NCI-H1092 treated with DMSO at 0.1 percent for 48 hours (cell line): ENCODE measurements around the gene FSTL1.

Experiments
- DNase-seq: peaks from one replicate; lab custom pipeline; 2025; lab: John Stamatoyannopoulos, UW

Gene FSTL1, protein sequence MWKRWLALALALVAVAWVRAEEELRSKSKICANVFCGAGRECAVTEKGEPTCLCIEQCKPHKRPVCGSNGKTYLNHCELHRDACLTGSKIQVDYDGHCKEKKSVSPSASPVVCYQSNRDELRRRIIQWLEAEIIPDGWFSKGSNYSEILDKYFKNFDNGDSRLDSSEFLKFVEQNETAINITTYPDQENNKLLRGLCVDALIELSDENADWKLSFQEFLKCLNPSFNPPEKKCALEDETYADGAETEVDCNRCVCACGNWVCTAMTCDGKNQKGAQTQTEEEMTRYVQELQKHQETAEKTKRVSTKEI

DNA sequence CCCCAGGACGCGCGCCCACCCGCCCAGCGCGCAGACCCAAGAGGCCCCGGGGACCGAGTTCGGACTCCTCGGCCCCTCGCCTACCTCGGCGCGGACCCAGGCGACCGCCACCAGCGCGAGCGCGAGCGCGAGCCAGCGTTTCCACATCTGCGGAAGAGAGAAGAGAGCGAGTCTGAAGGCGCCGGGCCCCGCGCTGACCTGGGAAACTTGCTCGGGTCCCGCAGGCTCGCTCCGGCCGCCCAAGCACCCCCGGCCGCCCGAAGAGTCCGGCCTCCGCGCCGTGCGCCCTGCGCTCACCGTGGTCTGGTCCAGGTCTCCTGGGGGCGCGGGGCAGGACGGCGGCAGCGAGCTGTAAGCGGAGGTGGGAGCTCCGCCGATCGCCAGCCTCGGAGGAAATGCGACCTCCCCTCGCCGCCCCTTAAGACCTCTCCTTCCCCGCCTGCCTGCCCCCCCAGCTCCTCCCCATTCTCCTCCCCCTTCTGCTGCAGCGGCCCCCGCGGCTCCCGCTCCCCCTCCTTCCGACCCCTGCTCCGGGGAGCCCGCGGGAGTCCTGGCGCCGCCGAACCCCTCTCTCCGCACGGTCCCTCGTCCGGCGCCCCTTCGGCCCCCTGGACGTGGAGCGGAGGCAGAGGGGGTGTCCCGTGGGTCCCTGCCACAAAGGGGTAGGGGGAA lies at the start of gene FSTL1:
Gene FSTL1 (minus strand): TSS at position 393 of the 672 bp plus-strand sequence. CDS start 246 bp downstream, at position 147.
- DNase-seq: no peak

DNA sequence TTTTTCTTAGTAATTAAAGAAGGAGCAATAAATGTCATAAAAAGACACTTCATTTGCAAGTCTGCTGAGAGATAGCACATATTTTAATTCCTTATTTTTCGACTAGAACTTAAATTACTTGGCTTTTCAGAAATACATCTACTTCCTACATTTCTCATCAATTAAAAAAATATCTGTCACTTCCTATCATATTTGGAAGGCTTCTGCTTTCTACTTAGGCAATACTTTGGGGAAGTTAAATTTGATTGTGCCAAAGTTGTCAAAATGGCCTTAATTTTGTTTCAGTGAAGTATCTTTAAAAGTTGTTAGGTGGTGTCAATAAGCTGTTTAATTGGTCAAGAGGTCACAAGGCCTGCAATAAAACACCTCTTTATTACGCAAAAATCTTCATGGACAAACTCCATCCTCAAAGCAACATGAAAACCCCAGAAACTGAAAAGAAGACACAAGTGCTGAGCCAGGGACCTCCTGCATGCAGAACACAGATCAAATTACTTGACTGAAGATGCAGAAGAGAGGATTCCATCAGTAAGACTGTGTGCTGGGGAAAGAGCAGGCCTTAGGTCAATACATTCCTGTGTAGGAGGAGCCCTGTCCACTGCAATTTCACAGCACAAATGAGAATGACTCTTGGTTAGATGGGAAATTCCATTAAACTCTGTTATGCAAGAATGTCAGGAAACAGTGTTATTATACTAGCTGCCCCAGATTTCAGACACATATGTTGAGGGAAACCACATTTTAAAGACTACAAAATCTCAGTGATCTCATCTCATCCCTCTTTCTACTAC lies 48.0 kb upstream of the FSTL1 start:
- DNase-seq: no peak

DNA sequence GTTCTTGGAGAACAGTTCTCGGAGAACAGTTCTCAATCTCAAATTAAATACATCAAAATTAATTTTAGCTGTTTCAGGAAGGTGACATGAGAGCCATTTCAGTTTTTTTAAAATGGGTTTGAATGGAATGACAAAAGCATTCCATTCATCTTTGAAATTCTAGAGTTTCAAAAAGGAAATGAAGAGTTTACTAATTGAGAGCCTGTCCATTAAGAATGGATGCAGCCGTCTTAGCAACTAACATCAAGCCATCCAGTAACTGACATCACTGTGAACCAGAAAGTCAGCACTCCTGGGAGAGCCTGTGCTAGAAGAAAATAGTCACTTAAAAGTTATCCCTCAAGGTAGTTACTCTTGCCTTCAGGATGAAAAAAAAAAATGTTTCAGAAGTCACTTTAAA lies 47.0 kb upstream of the FSTL1 start:
- DNase-seq: no peak

DNA sequence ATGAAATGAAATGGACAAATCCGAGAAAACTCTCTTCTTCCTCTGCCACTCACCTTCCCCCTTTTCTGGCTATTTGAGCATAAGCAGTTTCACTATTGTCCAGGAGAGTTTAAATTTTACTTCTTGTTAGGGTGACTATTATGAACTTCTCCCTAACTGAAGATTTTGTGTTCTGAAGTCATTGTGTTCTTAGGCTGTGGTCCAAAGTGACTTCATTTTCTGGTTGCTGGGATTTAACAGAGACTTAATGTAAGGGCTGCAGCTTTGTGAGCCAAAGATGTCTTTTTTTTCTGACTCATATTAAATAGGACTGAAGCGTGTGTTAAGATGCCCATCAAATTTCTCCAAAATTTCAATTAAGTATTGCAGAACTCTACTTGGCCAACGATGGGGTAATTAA lies 46.5 kb upstream of the FSTL1 start:
- DNase-seq: no peak

DNA sequence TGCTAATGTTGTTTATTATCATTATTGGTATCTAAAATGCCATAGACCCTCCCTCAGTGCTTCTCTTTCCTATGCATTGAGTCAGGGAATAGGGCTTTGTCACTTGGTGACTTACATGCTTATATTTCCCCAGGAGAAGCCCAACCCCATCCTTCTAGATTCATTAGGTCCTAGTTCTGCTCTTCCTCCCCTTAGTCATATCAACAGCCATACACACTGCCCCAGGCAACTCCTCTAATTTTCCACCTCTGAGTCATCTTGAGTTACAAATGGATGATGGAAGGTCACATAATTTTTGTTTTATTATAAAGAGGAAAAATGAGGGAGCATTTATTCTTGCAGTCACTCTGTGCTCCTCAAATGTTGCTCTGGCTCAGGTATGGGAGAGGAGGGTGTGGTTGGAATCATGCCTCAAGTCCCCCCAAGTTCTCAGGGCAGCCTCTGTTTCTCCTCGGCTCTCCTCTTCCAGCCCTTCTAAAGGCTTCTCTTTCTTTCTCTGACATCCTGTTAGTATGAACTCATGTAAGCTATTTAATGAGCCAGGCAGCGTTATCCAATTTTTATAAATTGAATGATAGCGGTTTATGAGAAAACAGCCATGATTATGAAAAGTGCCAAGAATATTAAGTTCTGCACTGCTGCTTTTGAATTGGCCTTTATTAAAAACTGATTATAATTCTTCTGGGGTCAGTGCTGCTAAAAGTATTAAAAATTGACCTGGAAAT lies 45.6 kb upstream of the FSTL1 start:
- no peak for DNase-seq

DNA sequence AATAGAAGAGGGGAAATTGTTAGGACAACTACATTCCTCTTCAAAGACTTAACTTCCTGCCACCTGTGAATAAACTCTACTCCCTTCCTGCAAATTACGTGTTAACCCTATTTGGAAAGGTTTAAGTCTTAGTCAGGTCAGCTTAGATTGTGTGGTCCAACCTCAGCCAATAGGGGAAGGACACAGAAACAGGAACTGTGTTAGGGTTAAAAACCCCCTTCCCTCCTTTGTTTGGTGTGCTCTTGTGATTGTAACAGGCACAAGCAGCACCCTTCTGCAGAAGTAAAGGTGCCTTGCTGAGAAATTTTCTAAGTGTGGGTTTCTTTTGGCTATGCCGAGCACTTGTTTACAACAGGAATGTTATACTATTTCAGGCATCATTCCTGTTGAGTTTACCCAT lies 45.0 kb upstream of the FSTL1 start:
- DNase-seq: no peak

DNA sequence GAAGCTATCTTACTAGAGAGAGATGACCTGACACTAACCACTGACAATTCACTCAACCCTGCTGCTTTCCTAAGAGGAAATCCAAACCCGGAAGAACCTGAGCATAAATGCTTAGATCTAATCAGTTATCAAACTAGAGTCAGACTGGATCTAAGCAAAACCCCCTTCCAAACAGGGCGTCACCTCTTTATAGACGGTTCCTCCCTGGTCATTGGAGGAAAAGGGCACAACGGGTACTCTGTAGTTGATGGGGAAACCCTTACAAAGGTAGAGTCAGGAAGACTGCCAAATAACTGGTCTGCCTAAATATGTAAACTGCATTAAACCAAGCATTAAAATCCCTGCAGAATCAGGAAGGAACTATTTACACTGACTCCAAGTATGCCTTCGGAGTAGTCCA lies 41.3 kb upstream of the FSTL1 start:
- no peak for DNase-seq

DNA sequence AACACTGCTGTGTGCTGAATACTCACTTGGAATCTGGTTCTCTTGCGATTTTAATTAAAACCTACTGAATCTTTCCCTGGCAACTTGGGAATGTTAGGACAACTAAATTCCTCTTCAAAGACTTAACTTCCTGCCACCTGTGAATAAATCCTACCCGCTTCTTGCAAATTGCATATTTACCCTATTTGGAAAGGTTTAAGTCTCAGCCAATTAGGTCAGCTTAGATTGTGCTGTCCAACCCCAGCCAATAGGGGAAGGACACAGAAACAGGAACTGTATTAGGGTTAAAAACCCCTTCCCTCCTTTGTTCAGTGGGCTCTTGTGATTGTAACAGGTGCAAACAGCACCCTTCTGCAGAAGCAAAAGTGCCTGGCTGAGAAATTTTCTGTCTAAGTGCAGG lies 38.6 kb upstream of the FSTL1 start:
- no peak for DNase-seq

DNA sequence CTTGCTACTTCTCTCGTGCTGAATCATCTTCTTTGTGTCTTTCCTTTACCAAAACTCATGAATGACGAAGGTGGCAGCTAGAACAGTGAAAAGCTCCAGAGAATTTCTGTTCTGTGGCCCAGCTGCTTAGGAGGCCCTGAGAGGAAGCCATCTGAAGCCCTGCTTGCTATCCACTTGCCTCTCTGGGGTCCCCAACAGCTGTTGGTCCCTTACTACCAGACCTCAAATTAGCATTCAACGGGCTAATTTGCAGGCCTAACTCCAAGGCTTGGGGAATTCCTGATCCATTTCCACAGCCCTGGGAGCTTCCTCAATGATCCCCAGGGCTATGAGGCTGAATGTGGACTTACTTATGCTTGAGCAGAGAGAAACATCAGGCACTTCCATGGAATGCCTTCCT lies 37.5 kb upstream of the FSTL1 start:
- DNase-seq: no peak

DNA sequence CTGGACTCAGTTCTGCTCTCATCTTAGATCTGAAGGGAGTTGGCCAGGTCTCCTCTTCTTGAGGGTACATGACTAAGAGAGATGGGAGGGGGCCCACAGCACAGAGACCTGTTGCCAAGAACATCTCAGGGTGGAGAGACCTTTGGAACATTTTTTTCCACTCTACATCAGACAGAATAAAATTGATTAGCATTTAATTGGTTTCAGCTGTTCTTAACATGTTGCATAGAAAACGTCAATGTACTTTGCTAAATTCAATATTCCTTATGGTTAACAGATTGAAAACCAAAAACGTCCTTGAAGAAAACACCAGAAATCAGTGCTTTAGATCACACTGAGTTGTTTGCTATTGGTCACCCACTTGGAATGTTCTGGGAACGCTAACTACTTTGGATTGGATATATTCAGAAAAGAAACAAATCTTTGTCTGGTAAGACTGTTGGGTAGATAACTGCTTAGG lies 36.4 kb upstream of the FSTL1 start:
- no peak for DNase-seq

DNA sequence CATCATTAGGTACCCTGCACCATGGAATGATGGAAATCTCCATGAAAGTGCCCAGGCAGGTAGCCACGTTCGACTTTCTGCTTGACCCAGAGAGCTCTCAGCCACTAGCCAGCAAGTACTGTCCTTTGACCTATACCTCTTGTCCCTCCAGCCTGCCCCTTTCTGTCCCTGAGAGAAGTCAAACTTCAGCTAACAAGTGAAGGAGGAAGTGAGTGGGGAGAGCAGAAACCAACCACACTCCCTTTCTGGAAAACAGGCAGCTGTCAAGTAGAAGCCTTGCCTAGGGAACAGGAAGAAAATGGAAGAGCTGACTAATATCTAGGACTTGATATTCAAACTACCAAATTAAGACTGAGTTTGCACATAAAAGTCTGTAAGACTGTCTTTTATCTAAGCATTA lies 30.3 kb upstream of the FSTL1 start:
- DNase-seq: no peak

DNA sequence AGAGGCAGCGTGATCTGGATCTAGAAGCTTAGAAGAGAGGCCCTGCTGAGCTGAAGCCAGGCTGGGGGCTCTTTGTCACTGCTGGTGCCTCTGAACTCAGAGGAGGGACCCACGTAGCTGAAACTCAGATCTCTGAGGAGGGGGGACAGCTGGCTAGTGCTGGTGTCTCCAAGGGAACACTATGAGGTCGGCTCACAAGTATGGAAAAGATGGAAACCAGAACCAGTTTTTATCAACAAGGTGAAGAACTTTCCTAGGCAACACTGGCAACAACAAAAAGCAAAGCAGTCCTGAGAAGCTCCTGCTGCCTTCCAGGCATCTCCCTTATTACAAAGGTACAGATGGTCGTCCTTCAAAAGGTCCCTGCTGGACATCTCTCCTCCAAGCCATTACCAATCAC lies 27.0 kb upstream of the FSTL1 start:
- DNase-seq: no peak

DNA sequence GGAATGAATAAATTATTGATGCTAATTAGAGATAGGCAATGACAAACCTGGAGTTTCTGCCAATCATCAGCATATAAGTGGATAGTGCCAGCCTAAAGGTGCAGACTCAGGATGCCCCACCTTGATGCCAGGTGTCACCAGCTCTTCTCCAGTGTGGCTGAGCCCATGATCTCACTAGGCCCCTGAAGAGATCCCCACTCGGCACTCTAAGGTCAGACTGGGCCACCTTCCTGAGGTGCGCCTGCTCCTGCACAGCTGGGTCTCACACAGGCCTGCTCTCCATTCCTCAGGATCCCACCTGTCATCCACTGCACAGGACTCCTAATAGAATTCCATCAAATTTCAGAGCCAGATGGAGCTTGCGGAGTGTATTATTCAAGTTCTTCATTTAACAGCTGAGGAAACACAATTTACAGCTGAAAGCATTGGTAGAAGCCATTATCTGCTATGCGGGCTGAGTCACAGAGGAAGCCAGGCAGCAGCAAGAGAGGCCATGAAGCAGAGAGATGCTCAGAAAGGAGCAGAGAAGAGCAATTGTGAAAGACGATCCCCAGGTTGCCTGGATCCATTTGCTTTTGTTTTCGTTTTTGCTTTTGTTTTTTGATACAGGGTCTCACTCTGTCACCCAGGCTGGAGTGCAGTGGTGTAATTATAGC lies 25.1 kb upstream of the FSTL1 start:
- no peak for DNase-seq

DNA sequence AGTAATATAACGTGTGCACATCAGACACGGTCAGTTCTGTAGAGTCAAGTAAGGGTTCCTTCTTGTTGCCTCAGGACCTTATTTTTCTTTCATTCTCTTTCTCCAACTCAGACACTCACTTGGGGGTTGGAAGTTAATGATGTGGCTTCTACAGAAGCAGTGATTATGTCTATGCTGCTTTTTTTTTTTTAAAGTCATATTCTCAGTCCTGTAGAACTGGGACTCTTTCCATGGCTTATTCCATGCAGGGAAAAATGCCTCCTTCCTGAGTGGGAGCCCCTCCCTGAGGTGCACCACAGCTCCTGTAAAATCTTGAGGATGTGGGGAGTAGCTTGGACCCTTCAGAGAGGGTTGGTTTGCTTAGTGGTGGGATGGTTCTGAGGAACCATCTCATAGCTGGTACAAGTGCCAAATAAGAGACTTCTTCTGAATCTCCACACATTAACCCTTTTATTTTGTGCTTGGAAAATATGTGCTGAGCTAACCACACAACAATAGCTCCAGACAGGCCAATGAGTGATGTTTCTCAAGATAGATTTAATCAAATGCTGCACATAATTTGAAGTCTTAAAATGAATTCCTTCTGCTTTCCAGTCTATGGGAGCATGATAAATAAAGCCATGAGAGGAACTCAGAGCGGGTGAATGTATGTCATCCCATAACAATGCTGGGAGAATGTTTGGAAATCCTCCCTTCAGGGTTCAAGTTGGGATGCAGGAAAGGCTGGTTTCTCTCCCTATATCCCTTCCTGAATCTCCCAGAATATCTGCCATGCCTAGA lies 23.3 kb upstream of the FSTL1 start:
- DNase-seq: no peak

DNA sequence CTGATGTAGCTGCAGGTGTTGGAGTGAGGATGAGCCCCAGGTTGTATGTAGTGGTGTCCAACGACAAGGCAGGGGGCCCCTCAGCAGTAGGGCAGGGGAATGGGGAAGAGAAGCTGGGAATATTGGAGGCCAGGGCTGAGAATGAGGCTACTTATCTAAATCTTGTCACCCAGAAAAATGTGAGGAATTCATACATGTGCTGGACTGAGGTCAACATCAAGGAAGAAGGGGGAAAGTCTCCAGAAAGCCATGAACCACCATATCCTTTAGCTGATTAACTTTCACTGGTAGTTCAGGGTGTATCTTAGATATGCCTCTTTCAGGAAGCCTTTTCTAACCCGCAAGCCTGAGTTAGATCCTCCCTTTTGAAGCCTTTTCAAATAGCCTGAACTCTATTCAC lies 22.6 kb upstream of the FSTL1 start:
- DNase-seq: no peak

DNA sequence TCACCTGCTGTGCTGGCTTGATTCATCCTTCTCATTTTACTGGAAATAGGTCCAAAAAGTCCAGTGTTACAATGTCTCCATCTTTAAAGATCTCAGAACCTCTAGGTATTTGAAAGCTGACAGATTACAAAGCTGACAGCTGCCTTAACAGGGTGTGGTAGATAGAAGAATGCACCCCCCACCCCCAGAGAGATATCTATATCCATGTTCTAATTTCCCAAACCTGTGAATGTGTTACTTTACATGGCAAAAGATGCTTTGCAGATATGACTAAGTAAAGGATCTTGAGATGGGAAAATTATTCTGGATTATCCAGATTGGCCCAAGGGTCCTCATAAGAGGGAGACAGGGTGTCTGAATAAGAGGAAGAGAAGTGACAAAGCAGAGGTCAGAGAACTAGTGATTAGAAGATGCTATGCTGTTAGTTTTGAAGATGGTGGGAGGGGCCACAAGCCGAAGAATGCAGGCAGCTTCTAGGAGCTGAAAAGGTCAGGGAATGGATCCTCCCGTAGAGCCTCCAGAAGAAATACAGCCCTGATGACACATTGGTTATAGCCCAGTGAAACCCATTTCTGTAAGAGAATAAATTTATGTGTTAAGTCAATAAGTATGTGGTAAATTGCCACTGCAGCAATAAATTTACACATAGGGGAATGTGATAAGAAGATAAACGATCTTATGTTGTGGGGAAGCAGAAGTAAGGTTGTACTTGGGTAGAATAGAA lies 21.5 kb upstream of the FSTL1 start:
- no peak for DNase-seq

DNA sequence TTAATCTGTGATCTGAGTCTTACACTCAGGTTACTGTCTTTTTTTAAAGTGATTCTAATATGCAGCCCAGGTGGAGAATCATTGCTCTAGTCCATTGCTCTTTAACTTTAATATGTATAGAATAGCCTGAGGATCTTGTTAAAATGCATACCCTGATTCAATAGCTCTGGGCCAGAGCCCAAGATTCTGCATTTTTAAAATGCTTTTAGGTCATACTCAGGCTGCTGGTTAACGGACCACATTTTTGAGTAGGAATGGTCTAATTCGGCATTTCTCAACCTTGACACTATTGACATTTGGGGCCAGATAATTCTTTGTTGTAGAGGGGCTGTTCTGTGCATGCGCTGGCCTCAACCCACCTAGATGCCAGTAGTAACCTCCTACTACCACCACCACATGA lies 20.9 kb upstream of the FSTL1 start:
- DNase-seq: no peak

DNA sequence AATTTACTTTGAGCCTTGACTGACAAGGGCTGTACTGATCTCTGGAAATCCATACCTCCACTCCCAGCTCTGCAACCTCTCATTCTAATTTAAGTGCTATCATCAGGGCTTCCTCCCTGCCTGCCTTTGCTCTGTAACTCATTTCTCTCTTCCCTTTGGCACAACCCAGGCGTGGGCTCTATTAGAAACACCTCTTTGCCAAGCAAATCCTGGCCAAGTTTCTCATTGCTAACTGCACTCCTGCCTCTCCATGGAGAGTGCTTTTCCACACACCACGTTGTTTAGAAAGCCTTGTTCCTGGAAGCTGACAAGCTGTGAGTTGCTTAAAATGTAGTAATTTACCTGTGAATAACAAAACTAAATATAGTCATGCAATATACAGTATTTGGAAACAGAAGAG lies 20.1 kb upstream of the FSTL1 start:
- peak; percentile 24 for DNase-seq

DNA sequence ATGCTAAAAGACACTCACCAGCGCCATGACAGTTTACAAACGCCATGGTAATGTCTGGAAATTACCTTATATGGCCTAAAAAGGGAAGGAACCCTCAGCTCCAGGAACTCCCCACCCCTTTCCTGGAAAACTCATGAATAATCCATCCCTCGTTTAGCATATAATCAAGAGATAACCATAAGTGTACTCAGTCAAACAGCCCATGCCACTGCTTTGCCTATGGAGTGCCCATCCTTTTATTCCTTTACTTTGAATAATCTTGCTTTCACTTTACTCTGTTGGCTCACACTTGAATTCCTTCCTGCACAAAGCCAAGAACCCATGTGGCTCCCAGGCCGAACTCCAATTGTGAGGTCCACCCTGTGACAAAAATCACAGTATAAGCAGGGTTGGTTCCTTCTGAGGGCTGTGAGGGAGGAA lies 19.1 kb upstream of the FSTL1 start:
- DNase-seq: no peak

DNA sequence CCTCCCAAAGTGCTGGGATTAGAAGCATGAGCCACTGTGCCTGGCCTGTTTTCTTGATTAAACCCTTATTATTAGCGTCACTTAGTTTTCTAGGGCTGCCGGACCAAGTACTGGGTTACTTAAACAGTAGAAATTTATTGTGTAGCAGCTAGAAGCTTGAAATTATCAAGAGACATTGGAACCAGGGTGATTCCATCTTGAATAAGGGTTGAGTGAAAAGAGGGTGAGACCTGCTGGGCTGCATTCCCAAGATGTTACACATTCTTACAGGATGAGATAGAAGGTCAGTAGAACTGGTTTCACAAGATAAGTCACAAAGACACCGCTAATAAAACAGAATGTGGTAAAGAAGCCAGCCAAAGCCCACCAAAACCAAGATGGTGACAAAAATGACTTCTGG lies 18.6 kb upstream of the FSTL1 start:
- DNase-seq: no peak
